Parathyroid adenoma (tissue), 2 donors: ENCODE data around the gene TSPAN3.

Experiments
- H2AFZ ChIP-seq: fragments of 300-600 bp; sonication (generic); one replicate; pipeline ENCODE4 v1.7.0; 2017; ENCODE audit warnings: antibody characterized with exemption, mild to moderate bottlenecking
- H3K27ac ChIP-seq: fragments of 300-600 bp; sonication (generic); one replicate; pipeline ENCODE4 v1.7.0; 2017
- H3K27me3 ChIP-seq: fragments of 300-600 bp; sonication (generic); one replicate; pipeline ENCODE4 v1.7.0; 2017; ENCODE audit warnings: low read length; ENCODE audit not compliant: control insufficient read depth, insufficient read depth
- H3K36me3 ChIP-seq: fragments of 300-600 bp; sonication (generic); one replicate; pipeline ENCODE4 v1.7.0; 2017; ENCODE audit warnings: low read length; ENCODE audit not compliant: control insufficient read depth, insufficient read depth
- H3K4me1 ChIP-seq: fragments of 300-600 bp; sonication (generic); one replicate; pipeline ENCODE4 v1.7.0; 2017; ENCODE audit warnings: control low read depth
- H3K4me2 ChIP-seq: fragments of 300-600 bp; sonication (generic); one replicate; pipeline ENCODE4 v1.7.0; 2017; ENCODE audit warnings: low read length
- H3K4me3 ChIP-seq: fragments of 300-600 bp; sonication (generic); one replicate; pipeline ENCODE4 v1.7.0; 2017; ENCODE audit warnings: low read depth, low read length
- H3K79me2 ChIP-seq: fragments of 300-600 bp; sonication (generic); one replicate; pipeline ENCODE4 v1.7.0; 2017; ENCODE audit warnings: control low read depth
- H3K9ac ChIP-seq: fragments of 300-600 bp; sonication (generic); one replicate; pipeline ENCODE4 v1.7.0; 2017; ENCODE audit warnings: mild to moderate bottlenecking
- H3K9me3 ChIP-seq: fragments of 300-600 bp; sonication (generic); one replicate; pipeline ENCODE4 v1.7.0; 2017; ENCODE audit warnings: low read length; ENCODE audit not compliant: control insufficient read depth
- CTCF ChIP-seq: fragments of 300-600 bp; sonication (generic); IDR thresholded peaks from one replicate; pipeline ENCODE4 v1.7.0; 2017; ENCODE audit warnings: antibody characterized with exemption, mild to moderate bottlenecking
- donor health status: primary hyperparathyroidism.

Gene TSPAN3

GRCh38 chr15:77029166-77030047 is 41.5 kb downstream of the TSPAN3 start:
- Histone ChIP-seq H3K27ac (no peak overlapping the region), H3K79me2 (no peaks in the 10 kb centered on the region), H3K36me3 (no peaks in the 10 kb centered on the region), H3K9ac (no peak overlapping the region), H3K4me3 (no peak overlapping the region), H3K4me1 (no peaks in the 10 kb centered on the region), H3K4me2 (no peak overlapping the region), H2AFZ (no peak overlapping the region), H3K27me3 (no peaks in the 10 kb centered on the region), H3K9me3 (no peaks in the 10 kb centered on the region)
- TF ChIP-seq CTCF: no peak

GRCh38 chr15:77028451-77029165 is 42.3 kb downstream of the TSPAN3 start:
- Histone ChIP-seq H3K4me1 (no peaks in the 10 kb centered on the region), H3K27me3 (no peaks in the 10 kb centered on the region), H3K36me3 (no peaks in the 10 kb centered on the region), H3K4me3 (no peak overlapping the region), H3K9me3 (no peaks in the 10 kb centered on the region), H2AFZ (no peak overlapping the region), H3K4me2 (no peak overlapping the region), H3K79me2 (no peaks in the 10 kb centered on the region), H3K27ac (no peak overlapping the region), H3K9ac (no peak overlapping the region)
- no peak for TF ChIP-seq CTCF

GRCh38 chr15:77027697-77028450 is 43.0 kb downstream of the TSPAN3 start:
- Histone ChIP-seq H3K9me3 (no peaks in the 10 kb centered on the region), H2AFZ (no peak overlapping the region), H3K27ac (no peak overlapping the region), H3K4me1 (no peaks in the 10 kb centered on the region), H3K36me3 (no peaks in the 10 kb centered on the region), H3K27me3 (no peaks in the 10 kb centered on the region), H3K4me2 (no peak overlapping the region), H3K9ac (no peak overlapping the region), H3K4me3 (no peak overlapping the region), H3K79me2 (no peaks in the 10 kb centered on the region)
- TF ChIP-seq CTCF: no peak

GRCh38 chr15:77027111-77027696 is 43.7 kb downstream of the TSPAN3 start:
- H3K36me3 ChIP-seq: no peaks in the 10 kb centered on the region
- no peak overlapping the region for H3K27ac ChIP-seq
- H3K4me2 ChIP-seq: no peak overlapping the region

More at GRCh38 chr15:77027111-77027696, 43.7 kb downstream of the TSPAN3 start:
- Histone ChIP-seq H3K9ac (no peak overlapping the region), H3K79me2 (no peaks in the 10 kb centered on the region), H3K9me3 (no peaks in the 10 kb centered on the region), H3K4me3 (no peak overlapping the region), H3K4me1 (no peaks in the 10 kb centered on the region), H3K27me3 (no peaks in the 10 kb centered on the region), H2AFZ (no peak overlapping the region)
- no peak for TF ChIP-seq CTCF
